ENCODE measurements around the gene FGFR2. TPM values are rescaled to one million over a fixed set of nuclear protein-coding genes. Genes with fewer than 3 reads are reported as not detected.

The FGFR2 gene
- total and polyA plus RNA-seq, 9 of the 15 experiments (the other 6 are each of a cell fraction or from before 2014, with no cell fraction given) = 0.20 TPM; not detected in 8

- TF ChIP-seq ZNF407 (IDR thresholded peaks at IDR 0.05; ENCODE audit: low read depth) (no peak), MCM2 (IDR thresholded peaks at IDR 0.05; ENCODE audit: low read depth) (no peak), KLF13 (tag; IDR thresholded peaks at IDR 0.05; ENCODE audit: borderline replicate concordance, low read depth) (no peak)
Observed at GRCh38 chr10:121618906-121619305, 20.7 kb upstream of the FGFR2 start (continued).
